H1 (cell line): ENCODE measurements around the gene ATP4A. TPM values are rescaled to one million over a fixed set of nuclear protein-coding genes. Genes with fewer than 3 reads are reported as not detected.

Source experiments
- CHD7 ChIP-seq: fragments of 300-600 bp; sonication (generic); IDR thresholded peaks from 2 replicates; pipeline ENCODE4 v1.7.1; 2012; ENCODE audit warnings: low read length, moderate library complexity, mild to moderate bottlenecking, inconsistent platforms; ENCODE audit not compliant: insufficient replicate concordance
- GABPA ChIP-seq: IDR thresholded peaks from 2 replicates; pipeline ENCODE4 v1.6.1; 2011; ENCODE audit warnings: mild to moderate bottlenecking, low read length, moderate library complexity, borderline replicate concordance; ENCODE audit not compliant: insufficient read depth
- POLR2A ChIP-seq, 2 experiments: IDR thresholded peaks; 1 replicate in 1 of 2; 2 replicates in 1 of 2; pipeline ENCODE4 v1.6.1; 2011; ENCODE audit warnings: low read depth in 2 of 2, low read length in 2 of 2, mild to moderate bottlenecking in 2 of 2; ENCODE audit errors: control extremely low read depth in 1 of 2
- POLR2AphosphoS5 ChIP-seq: IDR thresholded peaks from 2 replicates; pipeline ENCODE4 v1.6.1; 2011; ENCODE audit warnings: low read depth, low read length
- SIN3A ChIP-seq, 2 experiments: IDR thresholded peaks in 1 of 2; conservative IDR thresholded peaks in 1 of 2; 2 replicates each; pipeline ENCODE4 v1.6.1; 2011 to 2012; ENCODE audit warnings: low read length in 2 of 2, improper control_type of control experiment in 1 of 2, low read depth in 1 of 2, mild to moderate bottlenecking in 1 of 2
- SIRT6 ChIP-seq: IDR thresholded peaks from one replicate; pipeline ENCODE4 v1.7.1; 2012; ENCODE audit warnings: low read length, inconsistent platforms
- polyA plus RNA-seq, 7 experiments: library from polyadenylated mRNA; depleted of rRNA in 3 of 7; stranded (reverse) in 5 of 7; unstranded in 2 of 7; fragments of >200 nt in 5 of 7; fragments of 200-250 nt in 2 of 7; gene quantifications; 1 replicate in 5 of 7; 2 replicates in 1 of 7; 4 replicates in 1 of 7; pipeline versions ENCODE4 v1.2.1 to v1.2.3, GENCODE V29; 2011 to 2013; ENCODE audit warnings: missing spikeins in 2 of 7, mixed read lengths in 2 of 7
- total RNA-seq: library from RNA; stranded (reverse); fragmentation: NEBNext Ultra II Directional; extraction: Animal tissue kit (Norgen Biotek cat#: 25700); gene quantifications from 2 replicates; pipeline ENCODE4 v1.2.1, GENCODE V29; 2021

ATP4A gene
- total and polyA plus RNA-seq, 2 of the 8 experiments (the other 6 are each of a cell fraction or from before 2014, with no cell fraction given): 0.50 to 1.2 TPM

GRCh38 chr19:35509861-35510625 lies 53.4 kb downstream of the ATP4A start (continued):
- TF ChIP-seq CHD7 (no peak), GABPA (no peak), SIN3A (conservative IDR thresholded peaks at IDR 0.05 in 1 of 2, IDR thresholded peaks at IDR 0.05 in 1 of 2; ENCODE audit: low read depth in 1 of 2, low read length in 2 of 2) (peak in 1 of 2 experiments; percentile 67; a peak in 1 of 4 replicates), POLR2A (IDR thresholded peaks at IDR 0.05; ENCODE audit: control extremely low read depth in 1 of 2, low read depth in 2 of 2, low read length in 2 of 2) (peak; percentile 94), SIRT6 (no peak), POLR2AphosphoS5 (peak; percentile 95)
- TF ChIP-seq, all 59 proteins: peak for 25
